PC-9 (cell line): ENCODE results near the gene ATAD3A. TPM values are rescaled to one million over a fixed set of nuclear protein-coding genes. Genes with fewer than 3 reads are reported as not detected.

Source experiments
- BruUV-seq: library from RNA; stranded (reverse); fragments of 400-500 nt; replicated peaks from 2 replicates; lab custom pipeline; 2021; lab: Mats Ljungman, UMichigan
- CTCF ChIA-PET: fragments of 300-600 bp; sonication (Branson Sonifier 250); formaldehyde crosslinking; loops from one replicate; lab custom pipeline; 2022; ENCODE audit warnings: antibody characterized with exemption; lab: Charles Lee
- POLR2A ChIA-PET: fragments of 300-600 bp; sonication (Branson Sonifier 250); formaldehyde crosslinking; loops from one replicate; lab custom pipeline; 2022; ENCODE audit warnings: antibody characterized with exemption; ENCODE audit not compliant: unreplicated experiment; lab: Charles Lee
- DNase-seq, 2 experiments: peaks; one replicate each; pipeline versions ENCODE4 v3.0.0 to v3.0.0-alpha.2; 2015 to 2022; ENCODE audit warnings: mixed read lengths in 1 of 2
- H2AFZ ChIP-seq: fragments of 200-600 bp; sonication (generic); 2 replicates; pipeline ENCODE4 v1.8.1; 2017; ENCODE audit warnings: antibody characterized with exemption
- H3F3A ChIP-seq: fragments of 200-600 bp; sonication (generic); 2 replicates; pipeline ENCODE4 v1.8.1; 2017; ENCODE audit warnings: antibody characterized with exemption, mild to moderate bottlenecking, low read depth; ENCODE audit not compliant: insufficient read depth
- H3K27ac ChIP-seq: fragments of 200-600 bp; sonication (generic); 2 replicates; pipeline ENCODE4 v1.6.1; 2016; ENCODE audit warnings: mixed run types
- H3K27me3 ChIP-seq: fragments of 200-600 bp; sonication (generic); 2 replicates; pipeline ENCODE4 v1.6.1; 2016; ENCODE audit warnings: low read depth, mixed run types; ENCODE audit not compliant: insufficient read depth
- H3K36me3 ChIP-seq: fragments of 200-600 bp; sonication (generic); 2 replicates; pipeline ENCODE4 v1.6.1; 2016; ENCODE audit warnings: low read depth, mixed run types
- H3K4me1 ChIP-seq: fragments of 200-600 bp; sonication (generic); replicated peaks from 2 replicates; pipeline ENCODE4 v1.6.1; 2016; ENCODE audit warnings: mixed run types; ENCODE audit not compliant: insufficient read depth
- H3K4me2 ChIP-seq: fragments of 200-600 bp; sonication (generic); 2 replicates; pipeline ENCODE4 v1.6.1; 2017; ENCODE audit warnings: mixed run types
- H3K4me3 ChIP-seq: fragments of 200-600 bp; sonication (generic); 2 replicates; pipeline ENCODE4 v1.6.1; 2016; ENCODE audit warnings: mixed run types
- H3K79me2 ChIP-seq: fragments of 200-600 bp; sonication (generic); 2 replicates; pipeline ENCODE4 v1.6.1; 2017; ENCODE audit warnings: low read depth, mixed run types
- H3K9me2 ChIP-seq: fragments of 200-600 bp; sonication (generic); 2 replicates; pipeline ENCODE4 v1.8.1; 2017; ENCODE audit warnings: mild to moderate bottlenecking; ENCODE audit not compliant: insufficient read depth
- H3K9me3 ChIP-seq: fragments of 200-600 bp; sonication (generic); 2 replicates; pipeline ENCODE4 v1.8.1; 2016; ENCODE audit warnings: low read depth; ENCODE audit not compliant: insufficient read depth
- H4K20me1 ChIP-seq: fragments of 200-600 bp; sonication (generic); 2 replicates; pipeline ENCODE4 v1.8.1; 2017; ENCODE audit not compliant: insufficient read depth
- EZH2 ChIP-seq: fragments of 200-600 bp; sonication (generic); IDR thresholded peaks from 2 replicates; pipeline ENCODE4 v1.8.0; 2017; ENCODE audit warnings: antibody characterized with exemption, low read depth
- intact Hi-C: fragments of 100-400 bp; cut with micrococcal nuclease; formaldehyde crosslinking; loops from one replicate; pipeline ENCODE4 v1.10.0; 2022; ENCODE audit not compliant: unreplicated experiment
- total RNA-seq: library from RNA; stranded (reverse); gene quantifications from 2 replicates; pipeline ENCODE4 v1.2.3, GENCODE V29; 2021
- TF ChIP-seq, protein P1 (sequence below): fragments of 200-600 bp; sonication (generic); conservative IDR thresholded peaks from 2 replicates; pipeline ENCODE4 v1.6.1; 2017; ENCODE audit warnings: mixed run types, antibody characterized with exemption, mild to moderate bottlenecking, moderate library complexity

ATAD3A gene
- total RNA-seq, 1 experiment from 2014 or later, result 43.6 TPM

- POLR2A ChIA-PET, result interaction anchor here (0.7 kb wide), 1 partner anchor 173 kb away, joined by 3 read pairs; no protein-coding TSS in a partner anchor
- BruUV-seq, result no TSS peak
Observed at GRCh38 chr1:1544544-1544943, 32.6 kb downstream of the ATAD3A start.

GRCh38 chr1:1545946-1546737 lies 34.2 kb downstream of the ATAD3A start:
- Histone ChIP-seq H3K4me3 (no peak overlapping the region), H4K20me1 (peaks cover 36% of the 10 kb centered on the region; the same call in 1 of the 2 replicates), H3K27ac (no peak overlapping the region), H3K36me3 (peaks cover 3% of the 10 kb centered on the region; the same call in 1 of the 2 replicates), H3K4me1 (no peaks in the 10 kb centered on the region), H3K9me3 (no peaks in the 10 kb centered on the region), H3K27me3 (no peaks in the 10 kb centered on the region), H3K4me2 (no peak overlapping the region), H3K9me2 (no peaks in the 10 kb centered on the region), H3K79me2 (0 out of 2 replicates have a peak, but pooled peaks cover 5% of the 10 kb centered on the region), H2AFZ (no peak overlapping the region), H3F3A (peaks cover 29% of the 10 kb centered on the region)
- no peak for TF ChIP-seq EZH2
- TF ChIP-seq, protein P1, sequence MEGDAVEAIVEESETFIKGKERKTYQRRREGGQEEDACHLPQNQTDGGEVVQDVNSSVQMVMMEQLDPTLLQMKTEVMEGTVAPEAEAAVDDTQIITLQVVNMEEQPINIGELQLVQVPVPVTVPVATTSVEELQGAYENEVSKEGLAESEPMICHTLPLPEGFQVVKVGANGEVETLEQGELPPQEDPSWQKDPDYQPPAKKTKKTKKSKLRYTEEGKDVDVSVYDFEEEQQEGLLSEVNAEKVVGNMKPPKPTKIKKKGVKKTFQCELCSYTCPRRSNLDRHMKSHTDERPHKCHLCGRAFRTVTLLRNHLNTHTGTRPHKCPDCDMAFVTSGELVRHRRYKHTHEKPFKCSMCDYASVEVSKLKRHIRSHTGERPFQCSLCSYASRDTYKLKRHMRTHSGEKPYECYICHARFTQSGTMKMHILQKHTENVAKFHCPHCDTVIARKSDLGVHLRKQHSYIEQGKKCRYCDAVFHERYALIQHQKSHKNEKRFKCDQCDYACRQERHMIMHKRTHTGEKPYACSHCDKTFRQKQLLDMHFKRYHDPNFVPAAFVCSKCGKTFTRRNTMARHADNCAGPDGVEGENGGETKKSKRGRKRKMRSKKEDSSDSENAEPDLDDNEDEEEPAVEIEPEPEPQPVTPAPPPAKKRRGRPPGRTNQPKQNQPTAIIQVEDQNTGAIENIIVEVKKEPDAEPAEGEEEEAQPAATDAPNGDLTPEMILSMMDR, result no peak
- BruUV-seq, result no TSS peak
- POLR2A ChIA-PET, result no interaction called here
- CTCF ChIA-PET, result no interaction called here
- intact Hi-C loops, result no loop called here
- DNase-seq, result no peak

More at GRCh38 chr1:1544544-1544943, 32.6 kb downstream of the ATAD3A start:
- H3K4me3 ChIP-seq, result no peak overlapping the region
- H3K36me3 ChIP-seq, result peaks cover 3% of the 10 kb centered on the region; the same call in 1 of the 2 replicates
- no peak for TF ChIP-seq EZH2
- TF ChIP-seq, protein P1, result no peak
- H3K9me3 ChIP-seq, result no peaks in the 10 kb centered on the region
- H2AFZ ChIP-seq, result no peak overlapping the region
- no peaks in the 10 kb centered on the region for H3K27me3 ChIP-seq
- CTCF ChIA-PET, result no interaction called here
- intact Hi-C loops, result no loop called here
- no peak overlapping the region for H3K4me2 ChIP-seq
- no peak overlapping the region for H3K27ac ChIP-seq
- peaks cover 29% of the 10 kb centered on the region for H3F3A ChIP-seq
- H4K20me1 ChIP-seq, result peaks cover 36% of the 10 kb centered on the region; the same call in 1 of the 2 replicates
- H3K9me2 ChIP-seq, result no peaks in the 10 kb centered on the region
- H3K79me2 ChIP-seq, result no peaks in the 10 kb centered on the region
- H3K4me1 ChIP-seq, result no peaks in the 10 kb centered on the region
- DNase-seq, result no peak

DNA sequence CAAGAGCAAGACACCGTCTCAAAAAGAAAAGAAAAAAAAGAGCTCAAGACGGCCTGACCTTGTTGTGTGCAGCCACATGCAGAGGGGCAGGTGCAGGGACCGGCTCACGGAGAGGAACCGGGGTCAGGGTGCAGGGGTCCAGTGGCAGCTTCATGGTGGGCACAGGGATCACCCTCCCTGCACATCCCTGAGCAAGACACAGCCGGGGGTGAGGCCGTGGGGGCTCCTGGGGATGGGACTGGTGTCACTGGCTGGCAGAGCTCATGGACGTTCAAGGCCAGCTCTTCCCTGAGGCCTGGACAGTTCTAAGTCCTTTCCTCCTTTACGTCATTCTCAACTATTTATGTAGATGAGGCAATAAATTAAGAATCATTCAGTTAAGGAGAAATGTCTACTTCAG lies 35.0 kb downstream of the ATAD3A start:
- CTCF ChIA-PET, result no interaction called here
- Histone ChIP-seq H2AFZ (no peak overlapping the region), H3K27ac (no peak overlapping the region), H3K4me3 (no peak overlapping the region), H3K4me1 (no peaks in the 10 kb centered on the region), H3K27me3 (no peaks in the 10 kb centered on the region), H4K20me1 (peaks cover 32% of the 10 kb centered on the region; the same call in 1 of the 2 replicates), H3K9me3 (no peaks in the 10 kb centered on the region), H3K79me2 (0 out of 2 replicates have a peak, but pooled peaks cover 6% of the 10 kb centered on the region), H3F3A (peaks cover 23% of the 10 kb centered on the region), H3K4me2 (no peak overlapping the region), H3K9me2 (no peaks in the 10 kb centered on the region), H3K36me3 (peaks cover 3% of the 10 kb centered on the region; the same call in 1 of the 2 replicates)
- no TSS peak for BruUV-seq
- intact Hi-C loops, result no loop called here
- POLR2A ChIA-PET, result no interaction called here
- TF ChIP-seq, protein P1, result no peak
- TF ChIP-seq EZH2, result no peak
- no peak for DNase-seq
